PC-3 (cell line): ENCODE measurements around the gene MAPKAPK3.

Experiments
- CTCF ChIP-seq: fragments of 300-600 bp; sonication (generic); conservative IDR thresholded peaks from 2 replicates; pipeline ENCODE4 v1.5.1; 2017; ENCODE audit warnings: antibody characterized with exemption, low read depth, mild to moderate bottlenecking, low read length
- EZH2 ChIP-seq: fragments of 300-600 bp; sonication (generic); IDR thresholded peaks from one replicate; pipeline ENCODE4 v1.6.1; 2017; ENCODE audit warnings: antibody characterized with exemption, mild to moderate bottlenecking, low read length; ENCODE audit not compliant: unreplicated experiment
- EZH2phosphoT487 ChIP-seq: fragments of 300-600 bp; sonication (generic); IDR thresholded peaks from 2 replicates; pipeline ENCODE4 v1.6.1; 2018; ENCODE audit warnings: mild to moderate bottlenecking, antibody characterized with exemption, low read length, borderline replicate concordance

- TF ChIP-seq CTCF (no peak), EZH2phosphoT487 (no peak), EZH2 (no peak)
Observed at GRCh38 chr3:50673931-50674330, 57.0 kb downstream of the MAPKAPK3 start.
